Body of pancreas (tissue), 4 donors: ENCODE data around the gene LAMC2. TPM values are rescaled to one million over a fixed set of nuclear protein-coding genes. Genes with fewer than 3 reads are reported as not detected.

Experiments
- ATAC-seq: fragments of 150-250 bp; one replicate; pipeline ENCODE4 v1.9.1; 2016
- DNase-seq, 4 donors: peaks; one replicate each; pipeline ENCODE4 v3.0.0-alpha.2; 2019
- H3K27ac ChIP-seq, 4 donors: fragments of 200-600 bp; sonication (generic); 1 replicate in 3 of 4; 2 replicates in 1 of 4; pipeline versions ENCODE4 v1.5.1 to v1.6.1; 2016 to 2019; ENCODE audit warnings: mild to moderate bottlenecking in 1 of 4, mixed read lengths in 1 of 4, moderate library complexity in 1 of 4
- H3K27me3 ChIP-seq, 2 donors: fragments of 200-600 bp; sonication (generic); one replicate each; pipeline ENCODE4 v1.6.0; 2016; ENCODE audit warnings: mild to moderate bottlenecking in 1 of 2
- H3K36me3 ChIP-seq, 2 donors: fragments of 200-600 bp; sonication (generic); replicated peaks in 1 of 2; 2 replicates each; pipeline ENCODE4 v1.5.1; 2016; ENCODE audit warnings: low read depth in 2 of 2; ENCODE audit not compliant: insufficient read depth in 1 of 2
- H3K4me1 ChIP-seq: fragments of 200-600 bp; sonication (generic); one replicate; pipeline ENCODE4 v1.6.0; 2016
- H3K4me3 ChIP-seq, 2 donors: fragments of 200-600 bp; sonication (generic); 1 replicate in 1 of 2; 2 replicates in 1 of 2; pipeline ENCODE4 v1.5.1; 2016 to 2019
- H3K9me3 ChIP-seq, 3 donors: fragments of 200-600 bp; sonication (generic); 1 replicate in 2 of 3; 2 replicates in 1 of 3; pipeline ENCODE4 v1.5.1; 2016
- CTCF ChIP-seq, 7 experiments: fragments of 450-650 bp in 4 of 7; fragments of 200-600 bp in 3 of 7; sonication (generic) in 3 of 7; IDR thresholded peaks; one replicate each; pipeline ENCODE4 v1.5.1; 2016 to 2019; ENCODE audit warnings: antibody characterized with exemption in 7 of 7
- POLR2A ChIP-seq, 3 donors: fragments of 450-650 bp; IDR thresholded peaks; one replicate each; pipeline ENCODE4 v1.6.1; 2016; ENCODE audit warnings: antibody characterized with exemption in 3 of 3, mild to moderate bottlenecking in 2 of 3
- WGBS, 2 donors: methylation state at CpG; one replicate each; pipeline ENCODE4 v1.1.5; 2017; 5-methylcytosine and 5-hydroxymethylcytosine counted together
- intact Hi-C: fragments of 100-400 bp; cut with DNase I; formaldehyde crosslinking; loops from one replicate; pipeline ENCODE4 v1.15.1; 2023
- total RNA-seq, 2 donors: library from RNA; depleted of rRNA; stranded (reverse); fragments of >200 nt; gene quantifications; one replicate each; pipeline ENCODE4 v1.1.0, GENCODE V29; 2016

The LAMC2 gene
- total RNA-seq, 2 donors from 2014 or later, result 3.6 to 6.7 TPM

- peaks cover 33% of the 10 kb centered on the region for H3K4me1 ChIP-seq
- no peak for TF ChIP-seq POLR2A (IDR thresholded peaks at IDR 0.05)
- no peak for TF ChIP-seq CTCF (IDR thresholded peaks at IDR 0.05)
- 88 to 100% methylated on average over 1 of the region's 1 CpG for WGBS, 2 donors
- H3K27ac ChIP-seq, result no peak overlapping the region
- no peaks in the 10 kb centered on the region for H3K27me3 ChIP-seq
- H3K4me3 ChIP-seq, result no peak overlapping the region
- DNase-seq, result no peak
- H3K36me3 ChIP-seq, result no peaks in the 10 kb centered on the region
- no peaks in the 10 kb centered on the region for H3K9me3 ChIP-seq
- ATAC-seq, result no peak
- intact Hi-C loops, result no loop called here
These were observed 99.2 kb downstream of the LAMC2 start for GRCh38 chr1:183285256-183285655.

DNA sequence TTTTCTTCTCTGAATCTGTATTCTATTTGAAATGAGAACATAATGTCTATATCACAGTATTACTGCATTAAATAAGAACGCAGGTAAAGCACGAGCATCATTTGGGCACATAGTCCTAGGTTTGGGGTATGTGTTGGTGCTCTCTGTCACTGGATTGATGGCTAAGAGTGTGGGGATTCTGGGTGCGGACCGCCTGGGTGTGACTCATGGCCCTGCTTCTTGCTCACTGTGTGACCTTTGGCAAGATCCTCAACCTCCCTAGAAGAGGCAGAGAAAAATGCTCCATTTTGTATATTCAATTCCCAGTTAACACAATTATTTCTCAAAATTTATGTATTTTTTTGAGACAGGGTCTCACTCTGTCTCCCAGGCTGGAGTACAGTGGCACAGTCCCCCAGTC lies 99.7 kb downstream of the LAMC2 start:
- WGBS, 2 donors, result 68 to 71% methylated on average over 4 of the region's 4 CpGs
- DNase-seq (no peak), ATAC-seq (no peak)
- no peak overlapping the region for H3K4me3 ChIP-seq
- no peaks in the 10 kb centered on the region for H3K9me3 ChIP-seq
- H3K27me3 ChIP-seq, result no peaks in the 10 kb centered on the region
- H3K36me3 ChIP-seq, result no peaks in the 10 kb centered on the region
- H3K27ac ChIP-seq, result no peak overlapping the region
- TF ChIP-seq POLR2A (IDR thresholded peaks at IDR 0.05) (no peak), CTCF (IDR thresholded peaks at IDR 0.05) (no peak)
- intact Hi-C loops, result no loop called here
- H3K4me1 ChIP-seq, result peaks cover 33% of the 10 kb centered on the region

- ATAC-seq (peak; percentile 44), DNase-seq (peak in 3 of 4 donors; percentile 39 to 63 (median 46))
- Histone ChIP-seq H3K4me1 (peaks cover 21% of the 10 kb centered on the region), H3K9me3 (no peaks in the 10 kb centered on the region), H3K4me3 (no peak overlapping the region), H3K27me3 (no peaks in the 10 kb centered on the region), H3K27ac (peak overlapping the region; percentile 3 to 48 (median 19)), H3K36me3 (no peaks in the 10 kb centered on the region)
- intact Hi-C loops, result no loop called here
- TF ChIP-seq CTCF (IDR thresholded peaks at IDR 0.05) (no peak), POLR2A (IDR thresholded peaks at IDR 0.05) (no peak)
- 32 to 50% methylated on average over 5 of the region's 5 CpGs for WGBS, 2 donors
These were observed 101.2 kb downstream of the LAMC2 start for GRCh38 chr1:183287191-183287675.

DNA sequence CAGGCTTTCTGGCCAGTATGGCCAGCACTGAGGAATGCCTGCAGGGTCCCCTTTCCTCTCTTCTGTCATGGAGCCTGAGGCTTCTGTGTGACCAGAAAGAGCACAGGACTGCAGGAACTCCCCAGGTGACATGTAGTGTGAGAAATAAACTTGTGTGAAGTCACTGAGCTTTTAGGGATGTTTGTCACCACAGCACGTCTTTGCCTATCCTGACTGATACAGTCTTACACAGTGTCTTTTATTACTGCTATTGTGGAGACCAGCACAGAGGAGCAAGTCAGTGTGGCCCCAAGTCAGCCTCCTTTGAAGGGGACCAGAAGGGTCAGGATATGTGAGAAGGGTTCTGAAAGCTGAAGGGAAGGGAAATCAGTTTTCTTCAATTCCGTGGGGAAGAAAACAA lies 102.5 kb downstream of the LAMC2 start:
- WGBS, 2 donors, result 97 to 100% methylated on average over 2 of the region's 2 CpGs
- Histone ChIP-seq H3K36me3 (no peaks in the 10 kb centered on the region), H3K27me3 (no peaks in the 10 kb centered on the region), H3K9me3 (no peaks in the 10 kb centered on the region), H3K27ac (no peak overlapping the region), H3K4me1 (peaks cover 11% of the 10 kb centered on the region), H3K4me3 (no peak overlapping the region)
- ATAC-seq, result no peak
- intact Hi-C loops, result no loop called here
- DNase-seq, result no peak
- no peak for TF ChIP-seq CTCF (IDR thresholded peaks at IDR 0.05)
- no peak for TF ChIP-seq POLR2A (IDR thresholded peaks at IDR 0.05)

DNA sequence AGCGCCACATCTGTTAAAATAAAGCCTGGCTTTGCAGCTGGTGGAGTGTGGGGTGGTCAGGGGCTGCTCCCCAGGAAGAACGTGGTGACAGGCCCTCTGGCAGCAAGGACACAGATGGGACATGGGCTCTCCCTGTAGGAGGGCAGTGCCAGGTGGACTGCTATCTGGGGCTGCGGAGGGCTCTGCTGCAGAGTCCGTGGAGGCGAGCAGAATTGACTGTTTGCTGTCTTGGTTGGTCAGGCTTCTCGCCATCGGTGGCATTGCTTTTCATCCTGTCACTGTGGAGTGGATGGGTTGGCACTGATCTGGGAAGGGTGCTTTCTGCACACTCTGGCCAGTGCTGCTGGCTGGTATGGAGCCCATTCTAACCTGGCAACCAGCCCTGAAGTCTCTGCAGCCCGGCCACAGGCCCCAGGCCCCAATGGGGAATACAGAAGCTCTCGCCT lies 103.0 kb downstream of the LAMC2 start:
- no peak overlapping the region for H3K4me3 ChIP-seq
- WGBS, 2 donors, result 91 to 100% methylated on average over 2 to 9 of the region's 9 CpGs
- no peak for TF ChIP-seq POLR2A (IDR thresholded peaks at IDR 0.05)
- TF ChIP-seq CTCF (IDR thresholded peaks at IDR 0.05), result no peak
- no peaks in the 10 kb centered on the region for H3K36me3 ChIP-seq
- ATAC-seq (no peak), DNase-seq (no peak)
- H3K9me3 ChIP-seq, result no peaks in the 10 kb centered on the region
- H3K27me3 ChIP-seq, result no peaks in the 10 kb centered on the region
- intact Hi-C loops, result no loop called here
- H3K27ac ChIP-seq, result no peak overlapping the region
- H3K4me1 ChIP-seq, result peaks cover 11% of the 10 kb centered on the region
